Measurements from ENCODE around the gene CFAP300.

CFAP300 gene

GRCh38 chr11:102047305-102047924 lies at the start of gene CFAP300:
TSS of gene CFAP300 (plus strand) at chr11:102047437. CDS start at chr11:102047471, 34 bp downstream.
- Histone ChIP-seq H3K9ac (ENCODE audit: low read depth, low read length) (no peak within 1 kb of the TSS), H3K36me3 (ENCODE audit: insufficient read depth, low read length) (no peaks in the 10 kb centered on the region), H3K9me3 (ENCODE audit: insufficient read depth, low read length, severe bottlenecking) (no peaks in the 10 kb centered on the region), H3K4me2 (ENCODE audit: insufficient read depth, low read length) (no peak within 1 kb of the TSS), H2AFZ (ENCODE audit: low read depth, low read length) (no peak within 1 kb of the TSS), H3K4me1 (ENCODE audit: insufficient read depth, low read length) (no peaks in the 10 kb centered on the region), H3K4me3 (ENCODE audit: low read depth in 1 of 2, low read length in 2 of 2) (no peak within 1 kb of the TSS), H3K27ac (ENCODE audit: low read length) (no peak within 1 kb of the TSS), H4K20me1 (ENCODE audit: insufficient read depth, low read length) (no peaks in the 10 kb centered on the region), H3K27me3 (ENCODE audit: insufficient read depth, low read length, poor library complexity) (no peaks in the 10 kb centered on the region), H3K79me2 (ENCODE audit: insufficient read depth, low read length) (no peaks in the 10 kb centered on the region)
- TF ChIP-seq CTCF (IDR thresholded peaks at IDR 0.05; ENCODE audit: borderline replicate concordance, extremely low read depth, low read length, poor library complexity, severe bottlenecking) (no peak), EZH2 (IDR thresholded peaks at IDR 0.05; ENCODE audit: borderline replicate concordance, low read depth, low read length, severe bottlenecking) (no peak)
- ATAC-seq (ENCODE audit: insufficient read depth, low read depth) (no peak), DNase-seq (no peak)

GRCh38 chr11:102001657-102002338 lies 45.4 kb upstream of the CFAP300 start:
- Histone ChIP-seq H3K27ac (ENCODE audit: low read length) (no peak overlapping the region), H3K4me2 (ENCODE audit: insufficient read depth, low read length) (no peak overlapping the region), H2AFZ (ENCODE audit: low read depth, low read length) (no peak overlapping the region), H3K4me1 (ENCODE audit: insufficient read depth, low read length) (no peaks in the 10 kb centered on the region), H3K9me3 (ENCODE audit: insufficient read depth, low read length, severe bottlenecking) (no peaks in the 10 kb centered on the region), H4K20me1 (ENCODE audit: insufficient read depth, low read length) (no peaks in the 10 kb centered on the region), H3K79me2 (ENCODE audit: insufficient read depth, low read length) (no peaks in the 10 kb centered on the region), H3K36me3 (ENCODE audit: insufficient read depth, low read length) (no peaks in the 10 kb centered on the region), H3K9ac (ENCODE audit: low read depth, low read length) (no peak overlapping the region), H3K4me3 (ENCODE audit: low read depth in 1 of 2, low read length in 2 of 2) (no peak overlapping the region), H3K27me3 (ENCODE audit: insufficient read depth, low read length, poor library complexity) (no peaks in the 10 kb centered on the region)
- TF ChIP-seq CTCF (IDR thresholded peaks at IDR 0.05; ENCODE audit: borderline replicate concordance, extremely low read depth, low read length, poor library complexity, severe bottlenecking) (no peak), EZH2 (IDR thresholded peaks at IDR 0.05; ENCODE audit: borderline replicate concordance, low read depth, low read length, severe bottlenecking) (no peak)
- DNase-seq (no peak), ATAC-seq (ENCODE audit: insufficient read depth, low read depth) (no peak)

GRCh38 chr11:102004220-102004619 lies 43.0 kb upstream of the CFAP300 start:
- Histone ChIP-seq H3K4me3 (ENCODE audit: low read depth in 1 of 2, low read length in 2 of 2) (no peak overlapping the region), H3K9me3 (ENCODE audit: insufficient read depth, low read length, severe bottlenecking) (no peaks in the 10 kb centered on the region), H3K36me3 (ENCODE audit: insufficient read depth, low read length) (no peaks in the 10 kb centered on the region), H3K27me3 (ENCODE audit: insufficient read depth, low read length, poor library complexity) (no peaks in the 10 kb centered on the region), H4K20me1 (ENCODE audit: insufficient read depth, low read length) (no peaks in the 10 kb centered on the region), H3K9ac (ENCODE audit: low read depth, low read length) (no peak overlapping the region), H3K79me2 (ENCODE audit: insufficient read depth, low read length) (no peaks in the 10 kb centered on the region), H3K4me1 (ENCODE audit: insufficient read depth, low read length) (no peaks in the 10 kb centered on the region), H3K27ac (ENCODE audit: low read length) (no peak overlapping the region), H3K4me2 (ENCODE audit: insufficient read depth, low read length) (no peak overlapping the region), H2AFZ (ENCODE audit: low read depth, low read length) (no peak overlapping the region)
- no peak for DNase-seq
- ATAC-seq (ENCODE audit: insufficient read depth, low read depth), result no peak
- no peak for TF ChIP-seq CTCF (IDR thresholded peaks at IDR 0.05; ENCODE audit: borderline replicate concordance, extremely low read depth, low read length, poor library complexity, severe bottlenecking)
- no peak for TF ChIP-seq EZH2 (IDR thresholded peaks at IDR 0.05; ENCODE audit: borderline replicate concordance, low read depth, low read length, severe bottlenecking)

Data from DND-41 (cell line).